ENCODE data around the gene RIPOR1.
"Not testable (repeated sequence)": the region's sequence is repeated elsewhere in the genome, so short reads cannot be mapped to it uniquely, and the experiment has no call there.

The RIPOR1 gene

GRCh38 chr16:67516296-67517154, 12.1 kb upstream of the RIPOR1 start:
- no peak for DNase-seq (ENCODE audit: low read depth)

- DNase-seq (ENCODE audit: low read depth) = no peak
Measured at GRCh38 chr16:67517155-67517445, 11.5 kb upstream of the RIPOR1 start.

GRCh38 chr16:67517661-67518423, 10.8 kb upstream of the RIPOR1 start:
- no peak for DNase-seq (ENCODE audit: low read depth)

GRCh38 chr16:67518676-67519075, 10.0 kb upstream of the RIPOR1 start:
- no peak for DNase-seq (ENCODE audit: low read depth)

- no peak for DNase-seq (ENCODE audit: low read depth)
Measured at GRCh38 chr16:67519242-67519641, 9.4 kb upstream of the RIPOR1 start.

- DNase-seq (ENCODE audit: low read depth) = peak; percentile 95
Measured at GRCh38 chr16:67521095-67521804, 7.4 kb upstream of the RIPOR1 start.

GRCh38 chr16:67525176-67525860, 3.3 kb upstream of the RIPOR1 start:
- no peak for DNase-seq (ENCODE audit: low read depth)

GRCh38 chr16:67526149-67526791, 2.4 kb upstream of the RIPOR1 start:
- DNase-seq (ENCODE audit: low read depth) = no peak

GRCh38 chr16:67528870-67529581, 397 bp downstream of the RIPOR1 start:
- no peak for DNase-seq (ENCODE audit: low read depth)

- DNase-seq (ENCODE audit: low read depth) = no peak
Measured at GRCh38 chr16:67529582-67530012, 968 bp downstream of the RIPOR1 start.

GRCh38 chr16:67530013-67530939, 1.6 kb downstream of the RIPOR1 start:
- DNase-seq (ENCODE audit: low read depth) = peak; percentile 15

- no peak for DNase-seq (ENCODE audit: low read depth)
Measured at GRCh38 chr16:67531247-67531646, 2.6 kb downstream of the RIPOR1 start.

- no peak for DNase-seq (ENCODE audit: low read depth)
Measured at GRCh38 chr16:67533024-67533560, 4.5 kb downstream of the RIPOR1 start.

- not testable (repeated sequence) for DNase-seq (ENCODE audit: low read depth)
Measured at GRCh38 chr16:67533987-67534386, 5.4 kb downstream of the RIPOR1 start.

- DNase-seq (ENCODE audit: low read depth) = no peak
Measured at GRCh38 chr16:67534431-67534830, 5.8 kb downstream of the RIPOR1 start.

GRCh38 chr16:67535201-67535600, 6.6 kb downstream of the RIPOR1 start:
- no peak for DNase-seq (ENCODE audit: low read depth)

GRCh38 chr16:67537270-67537635, 8.6 kb downstream of the RIPOR1 start:
- peak; percentile 28 for DNase-seq (ENCODE audit: low read depth)

- peak; percentile 35 for DNase-seq (ENCODE audit: low read depth)
Measured at GRCh38 chr16:67537636-67538591, 9.3 kb downstream of the RIPOR1 start.

Data from stimulated activated CD8-positive, alpha-beta memory T cell treated with anti-CD3 and anti-CD28 coated beads, Interleukin-4, amount 100 ng/mL, for 24 hours (primary cell).